GM23338 (cell line): ENCODE measurements around the gene RBM19. TPM values are rescaled to one million over a fixed set of nuclear protein-coding genes. Genes with fewer than 3 reads are reported as not detected.

ENCODE experiments used
- ATAC-seq: fragments of 200-7000 bp; cut with Tn5 transposase; 3 replicates; pipeline ENCODE4 v1.9.1; 2020
- DNase-seq: peaks from one replicate; pipeline ENCODE4 v3.0.0-alpha.2; 2015; ENCODE audit warnings: low spot score
- H2AFZ ChIP-seq: fragments of 200-600 bp; sonication (generic); 2 replicates; pipeline ENCODE4 v1.8.0; 2016; ENCODE audit warnings: antibody characterized with exemption, mild to moderate bottlenecking, moderate library complexity
- H3F3A ChIP-seq: fragments of 200-600 bp; sonication (generic); replicated peaks from 2 replicates; pipeline ENCODE4 v1.8.0; 2017; ENCODE audit warnings: antibody characterized with exemption, mixed run types, low read depth
- H3K27ac ChIP-seq: fragments of 200-600 bp; sonication (generic); 2 replicates; pipeline ENCODE4 v1.6.1; 2016; ENCODE audit warnings: low read depth
- H3K27me3 ChIP-seq: fragments of 200-600 bp; sonication (generic); 2 replicates; pipeline ENCODE4 v1.8.0; 2016; ENCODE audit warnings: mild to moderate bottlenecking, mixed run types, moderate library complexity; ENCODE audit not compliant: insufficient read depth
- H3K36me3 ChIP-seq: fragments of 200-600 bp; sonication (generic); 2 replicates; pipeline ENCODE4 v1.8.0; 2016; ENCODE audit warnings: mild to moderate bottlenecking; ENCODE audit not compliant: insufficient read depth
- H3K4me1 ChIP-seq: fragments of 200-600 bp; sonication (generic); 2 replicates; pipeline ENCODE4 v1.8.0; 2016; ENCODE audit warnings: mild to moderate bottlenecking, moderate library complexity; ENCODE audit not compliant: insufficient read depth
- H3K4me2 ChIP-seq: fragments of 200-600 bp; sonication (generic); 2 replicates; pipeline ENCODE4 v1.7.1; 2017; ENCODE audit warnings: mixed run types
- H3K4me3 ChIP-seq: fragments of 200-600 bp; sonication (generic); 2 replicates; pipeline ENCODE4 v1.6.1; 2016; ENCODE audit warnings: mixed run types
- H3K79me2 ChIP-seq: fragments of 200-600 bp; sonication (generic); replicated peaks from 2 replicates; pipeline ENCODE4 v1.8.0; 2017; ENCODE audit warnings: mild to moderate bottlenecking; ENCODE audit not compliant: insufficient read depth
- H3K9me2 ChIP-seq: fragments of 200-600 bp; sonication (generic); 2 replicates; pipeline ENCODE4 v1.8.0; 2017; ENCODE audit not compliant: insufficient read depth
- H4K20me1 ChIP-seq: fragments of 200-600 bp; sonication (generic); replicated peaks from 2 replicates; pipeline ENCODE4 v1.8.0; 2017; ENCODE audit warnings: mild to moderate bottlenecking; ENCODE audit not compliant: insufficient read depth
- H3K27ac Mint-ChIP-seq: 2 replicates; pipeline ENCODE4 v1.8.0; 2020; ENCODE audit warnings: inconsistent platforms, mild to moderate bottlenecking, moderate library complexity, mixed read lengths
- H3K27me3 Mint-ChIP-seq: 3 replicates; pipeline ENCODE4 v1.8.0; 2022; ENCODE audit warnings: low read depth, mild to moderate bottlenecking, moderate library complexity, mixed read lengths, inconsistent platforms; ENCODE audit not compliant: insufficient read depth, poor library complexity
- H3K36me3 Mint-ChIP-seq: 3 replicates; pipeline ENCODE4 v1.8.0; 2021; ENCODE audit warnings: low read depth, mild to moderate bottlenecking, inconsistent platforms, moderate library complexity, mixed read lengths
- H3K4me1 Mint-ChIP-seq: 3 replicates; pipeline ENCODE4 v1.8.0; 2020; ENCODE audit warnings: mild to moderate bottlenecking, inconsistent platforms, mixed read lengths
- H3K4me3 Mint-ChIP-seq: 3 replicates; pipeline ENCODE4 v1.8.0; 2021; ENCODE audit warnings: moderate library complexity, mild to moderate bottlenecking, inconsistent platforms, mixed read lengths
- H3K9me3 Mint-ChIP-seq: 3 replicates; pipeline ENCODE4 v1.8.0; 2020; ENCODE audit warnings: moderate library complexity, mild to moderate bottlenecking, inconsistent platforms, mixed read lengths
- EZH2phosphoT487 ChIP-seq: fragments of 200-600 bp; sonication (generic); IDR thresholded peaks from one replicate; pipeline ENCODE4 v1.8.1; 2018; ENCODE audit warnings: antibody characterized with exemption; ENCODE audit not compliant: unreplicated experiment
- JUNB ChIP-seq: IDR thresholded peaks from one replicate; pipeline ENCODE4 v1.6.1; 2016; ENCODE audit warnings: antibody characterized with exemption; ENCODE audit not compliant: unreplicated experiment
- NANOG ChIP-seq: IDR thresholded peaks from 2 replicates; pipeline ENCODE4 v1.6.1; 2016; ENCODE audit warnings: antibody characterized with exemption, borderline replicate concordance
- POLR2AphosphoS5 ChIP-seq: IDR thresholded peaks from 2 replicates; pipeline ENCODE4 v1.6.1; 2016; ENCODE audit warnings: antibody characterized with exemption, low read depth
- STAT1 ChIP-seq: IDR thresholded peaks from one replicate; pipeline ENCODE4 v1.6.1; 2016; ENCODE audit warnings: antibody characterized with exemption; ENCODE audit not compliant: unreplicated experiment
- ZNF114 ChIP-seq: fragments of 250-450 bp; sonication (Bioruptor Pico); IDR thresholded peaks from 2 replicates; pipeline ENCODE4 v1.5.0; 2020; ENCODE audit warnings: mild to moderate bottlenecking, moderate library complexity
- polyA plus RNA-seq: library from polyadenylated mRNA; unstranded; fragments of >200 nt; fragmentation: Nextera tagmentation; extraction: Ambion mirVana; gene quantifications from 2 replicates; pipeline ENCODE4 v1.2.1, GENCODE V29; 2016
- total RNA-seq: library from RNA; depleted of rRNA; stranded (reverse); fragments of >200 nt; shearing (Covaris generic); gene quantifications from 2 replicates; pipeline ENCODE4 v1.2.3, GENCODE V29; 2014
- TF ChIP-seq, protein P1 (sequence below): IDR thresholded peaks from one replicate; pipeline ENCODE4 v1.6.1; 2018; ENCODE audit warnings: antibody characterized with exemption; ENCODE audit not compliant: unreplicated experiment
- TF ChIP-seq, protein P2 (sequence below): fragments of 250-450 bp; sonication (Bioruptor Pico); IDR thresholded peaks from 2 replicates; pipeline ENCODE4 v1.5.0; 2020; ENCODE audit warnings: mild to moderate bottlenecking, moderate library complexity
- TF ChIP-seq, protein P3 (sequence below): IDR thresholded peaks from 2 replicates; pipeline ENCODE4 v1.6.1; 2016; ENCODE audit warnings: antibody characterized with exemption

The RBM19 gene
- total and polyA plus RNA-seq, 2 experiments from 2014 or later = 43.4 to 56.7 TPM

DNA sequence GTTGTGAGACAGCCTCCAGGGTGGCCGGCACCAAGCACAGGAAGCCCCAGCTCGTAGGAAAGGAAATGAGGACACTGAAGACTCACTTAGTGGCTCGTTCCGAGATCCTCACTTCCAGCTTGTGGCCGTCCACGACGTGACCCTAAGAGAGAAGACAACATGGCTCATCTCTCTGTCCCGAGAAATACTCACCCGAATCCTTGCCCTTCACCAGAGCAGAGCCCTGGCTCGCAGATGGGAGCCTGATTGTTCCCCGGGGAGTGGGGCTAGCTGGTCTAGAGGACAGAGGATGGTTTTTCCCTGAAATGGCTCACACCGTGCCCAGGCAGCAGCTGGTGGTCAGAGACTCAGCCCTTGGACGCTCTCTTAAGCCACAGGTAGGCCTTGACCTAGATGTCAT, 47.8 kb downstream of the RBM19 start:
- H3K27ac Mint-ChIP-seq = no peak overlapping the region
- no peaks in the 10 kb centered on the region for H3K9me3 Mint-ChIP-seq
- no peaks in the 10 kb centered on the region for H3K27me3 ChIP-seq
- H3K36me3 ChIP-seq = peaks cover 10% of the 10 kb centered on the region
- H3K27me3 Mint-ChIP-seq = peaks cover 2% of the 10 kb centered on the region
- ATAC-seq (no peak), DNase-seq (no peak)
- peaks cover 4% of the 10 kb centered on the region for H3K4me1 Mint-ChIP-seq
- H3K79me2 ChIP-seq = no peaks in the 10 kb centered on the region
- no peaks in the 10 kb centered on the region for H3K9me2 ChIP-seq
- no peak overlapping the region for H3K4me3 ChIP-seq
- no peak overlapping the region for H2AFZ ChIP-seq
- TF ChIP-seq NANOG = no peak
- TF ChIP-seq, protein P1, sequence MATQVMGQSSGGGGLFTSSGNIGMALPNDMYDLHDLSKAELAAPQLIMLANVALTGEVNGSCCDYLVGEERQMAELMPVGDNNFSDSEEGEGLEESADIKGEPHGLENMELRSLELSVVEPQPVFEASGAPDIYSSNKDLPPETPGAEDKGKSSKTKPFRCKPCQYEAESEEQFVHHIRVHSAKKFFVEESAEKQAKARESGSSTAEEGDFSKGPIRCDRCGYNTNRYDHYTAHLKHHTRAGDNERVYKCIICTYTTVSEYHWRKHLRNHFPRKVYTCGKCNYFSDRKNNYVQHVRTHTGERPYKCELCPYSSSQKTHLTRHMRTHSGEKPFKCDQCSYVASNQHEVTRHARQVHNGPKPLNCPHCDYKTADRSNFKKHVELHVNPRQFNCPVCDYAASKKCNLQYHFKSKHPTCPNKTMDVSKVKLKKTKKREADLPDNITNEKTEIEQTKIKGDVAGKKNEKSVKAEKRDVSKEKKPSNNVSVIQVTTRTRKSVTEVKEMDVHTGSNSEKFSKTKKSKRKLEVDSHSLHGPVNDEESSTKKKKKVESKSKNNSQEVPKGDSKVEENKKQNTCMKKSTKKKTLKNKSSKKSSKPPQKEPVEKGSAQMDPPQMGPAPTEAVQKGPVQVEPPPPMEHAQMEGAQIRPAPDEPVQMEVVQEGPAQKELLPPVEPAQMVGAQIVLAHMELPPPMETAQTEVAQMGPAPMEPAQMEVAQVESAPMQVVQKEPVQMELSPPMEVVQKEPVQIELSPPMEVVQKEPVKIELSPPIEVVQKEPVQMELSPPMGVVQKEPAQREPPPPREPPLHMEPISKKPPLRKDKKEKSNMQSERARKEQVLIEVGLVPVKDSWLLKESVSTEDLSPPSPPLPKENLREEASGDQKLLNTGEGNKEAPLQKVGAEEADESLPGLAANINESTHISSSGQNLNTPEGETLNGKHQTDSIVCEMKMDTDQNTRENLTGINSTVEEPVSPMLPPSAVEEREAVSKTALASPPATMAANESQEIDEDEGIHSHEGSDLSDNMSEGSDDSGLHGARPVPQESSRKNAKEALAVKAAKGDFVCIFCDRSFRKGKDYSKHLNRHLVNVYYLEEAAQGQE = no peak
- no peak for TF ChIP-seq POLR2AphosphoS5
- TF ChIP-seq, protein P2, sequence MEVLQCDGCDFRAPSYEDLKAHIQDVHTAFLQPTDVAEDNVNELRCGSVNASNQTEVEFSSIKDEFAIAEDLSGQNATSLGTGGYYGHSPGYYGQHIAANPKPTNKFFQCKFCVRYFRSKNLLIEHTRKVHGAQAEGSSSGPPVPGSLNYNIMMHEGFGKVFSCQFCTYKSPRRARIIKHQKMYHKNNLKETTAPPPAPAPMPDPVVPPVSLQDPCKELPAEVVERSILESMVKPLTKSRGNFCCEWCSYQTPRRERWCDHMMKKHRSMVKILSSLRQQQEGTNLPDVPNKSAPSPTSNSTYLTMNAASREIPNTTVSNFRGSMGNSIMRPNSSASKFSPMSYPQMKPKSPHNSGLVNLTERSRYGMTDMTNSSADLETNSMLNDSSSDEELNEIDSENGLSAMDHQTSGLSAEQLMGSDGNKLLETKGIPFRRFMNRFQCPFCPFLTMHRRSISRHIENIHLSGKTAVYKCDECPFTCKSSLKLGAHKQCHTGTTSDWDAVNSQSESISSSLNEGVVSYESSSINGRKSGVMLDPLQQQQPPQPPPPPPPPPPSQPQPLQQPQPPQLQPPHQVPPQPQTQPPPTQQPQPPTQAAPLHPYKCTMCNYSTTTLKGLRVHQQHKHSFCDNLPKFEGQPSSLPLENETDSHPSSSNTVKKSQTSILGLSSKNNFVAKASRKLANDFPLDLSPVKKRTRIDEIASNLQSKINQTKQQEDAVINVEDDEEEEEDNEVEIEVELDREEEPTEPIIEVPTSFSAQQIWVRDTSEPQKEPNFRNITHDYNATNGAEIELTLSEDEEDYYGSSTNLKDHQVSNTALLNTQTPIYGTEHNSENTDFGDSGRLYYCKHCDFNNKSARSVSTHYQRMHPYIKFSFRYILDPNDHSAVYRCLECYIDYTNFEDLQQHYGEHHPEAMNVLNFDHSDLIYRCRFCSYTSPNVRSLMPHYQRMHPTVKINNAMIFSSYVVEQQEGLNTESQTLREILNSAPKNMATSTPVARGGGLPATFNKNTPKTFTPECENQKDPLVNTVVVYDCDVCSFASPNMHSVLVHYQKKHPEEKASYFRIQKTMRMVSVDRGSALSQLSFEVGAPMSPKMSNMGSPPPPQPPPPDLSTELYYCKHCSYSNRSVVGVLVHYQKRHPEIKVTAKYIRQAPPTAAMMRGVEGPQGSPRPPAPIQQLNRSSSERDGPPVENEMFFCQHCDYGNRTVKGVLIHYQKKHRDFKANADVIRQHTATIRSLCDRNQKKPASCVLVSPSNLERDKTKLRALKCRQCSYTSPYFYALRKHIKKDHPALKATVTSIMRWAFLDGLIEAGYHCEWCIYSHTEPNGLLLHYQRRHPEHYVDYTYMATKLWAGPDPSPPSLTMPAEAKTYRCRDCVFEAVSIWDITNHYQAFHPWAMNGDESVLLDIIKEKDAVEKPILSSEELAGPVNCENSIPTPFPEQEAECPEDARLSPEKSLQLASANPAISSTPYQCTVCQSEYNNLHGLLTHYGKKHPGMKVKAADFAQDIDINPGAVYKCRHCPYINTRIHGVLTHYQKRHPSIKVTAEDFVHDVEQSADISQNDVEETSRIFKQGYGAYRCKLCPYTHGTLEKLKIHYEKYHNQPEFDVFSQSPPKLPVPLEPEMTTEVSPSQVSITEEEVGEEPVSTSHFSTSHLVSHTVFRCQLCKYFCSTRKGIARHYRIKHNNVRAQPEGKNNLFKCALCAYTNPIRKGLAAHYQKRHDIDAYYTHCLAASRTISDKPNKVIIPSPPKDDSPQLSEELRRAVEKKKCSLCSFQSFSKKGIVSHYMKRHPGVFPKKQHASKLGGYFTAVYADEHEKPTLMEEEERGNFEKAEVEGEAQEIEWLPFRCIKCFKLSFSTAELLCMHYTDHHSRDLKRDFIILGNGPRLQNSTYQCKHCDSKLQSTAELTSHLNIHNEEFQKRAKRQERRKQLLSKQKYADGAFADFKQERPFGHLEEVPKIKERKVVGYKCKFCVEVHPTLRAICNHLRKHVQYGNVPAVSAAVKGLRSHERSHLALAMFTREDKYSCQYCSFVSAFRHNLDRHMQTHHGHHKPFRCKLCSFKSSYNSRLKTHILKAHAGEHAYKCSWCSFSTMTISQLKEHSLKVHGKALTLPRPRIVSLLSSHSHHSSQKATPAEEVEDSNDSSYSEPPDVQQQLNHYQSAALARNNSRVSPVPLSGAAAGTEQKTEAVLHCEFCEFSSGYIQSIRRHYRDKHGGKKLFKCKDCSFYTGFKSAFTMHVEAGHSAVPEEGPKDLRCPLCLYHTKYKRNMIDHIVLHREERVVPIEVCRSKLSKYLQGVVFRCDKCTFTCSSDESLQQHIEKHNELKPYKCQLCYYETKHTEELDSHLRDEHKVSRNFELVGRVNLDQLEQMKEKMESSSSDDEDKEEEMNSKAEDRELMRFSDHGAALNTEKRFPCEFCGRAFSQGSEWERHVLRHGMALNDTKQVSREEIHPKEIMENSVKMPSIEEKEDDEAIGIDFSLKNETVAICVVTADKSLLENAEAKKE (CRISPR knock-in tag) = no peak
- no peak for TF ChIP-seq EZH2phosphoT487
- TF ChIP-seq ZNF114 (CRISPR knock-in tag) = no peak
- TF ChIP-seq STAT1 = no peak
- no peak for TF ChIP-seq JUNB
- TF ChIP-seq, protein P3, sequence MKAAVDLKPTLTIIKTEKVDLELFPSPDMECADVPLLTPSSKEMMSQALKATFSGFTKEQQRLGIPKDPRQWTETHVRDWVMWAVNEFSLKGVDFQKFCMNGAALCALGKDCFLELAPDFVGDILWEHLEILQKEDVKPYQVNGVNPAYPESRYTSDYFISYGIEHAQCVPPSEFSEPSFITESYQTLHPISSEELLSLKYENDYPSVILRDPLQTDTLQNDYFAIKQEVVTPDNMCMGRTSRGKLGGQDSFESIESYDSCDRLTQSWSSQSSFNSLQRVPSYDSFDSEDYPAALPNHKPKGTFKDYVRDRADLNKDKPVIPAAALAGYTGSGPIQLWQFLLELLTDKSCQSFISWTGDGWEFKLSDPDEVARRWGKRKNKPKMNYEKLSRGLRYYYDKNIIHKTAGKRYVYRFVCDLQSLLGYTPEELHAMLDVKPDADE = no peak
- H3F3A ChIP-seq = no peaks in the 10 kb centered on the region
- H3K27ac ChIP-seq = no peak overlapping the region
- H4K20me1 ChIP-seq = no peaks in the 10 kb centered on the region; the same call in 1 of the 2 replicates
- H3K36me3 Mint-ChIP-seq = peaks cover 33% of the 10 kb centered on the region
- H3K4me1 ChIP-seq = no peaks in the 10 kb centered on the region
- no peak overlapping the region for H3K4me2 ChIP-seq
- H3K4me3 Mint-ChIP-seq = no peak overlapping the region
